Tongue (tissue), 2 donors: Measurements from ENCODE around the gene ASPA. TPM values are rescaled to one million over a fixed set of nuclear protein-coding genes. Genes with fewer than 3 reads are reported as not detected.
"Not testable (repeated sequence)": the region's sequence is repeated elsewhere in the genome, so short reads cannot be mapped to it uniquely, and the experiment has no call there.

Source experiments
- DNase-seq: peaks from one replicate; pipeline ENCODE4 v3.0.0-alpha.2; 2015
- total RNA-seq: library from RNA; depleted of rRNA; stranded (reverse); fragments of >200 nt; gene quantifications from one replicate; pipeline ENCODE4 v1.2.3, GENCODE V29; 2014

The ASPA gene
- total RNA-seq, 1 donor from 2014 or later, result 4.4 TPM

- no peak for DNase-seq
Measured at GRCh38 chr17:3507869-3508268, 32.1 kb downstream of the ASPA start.

- no peak for DNase-seq
Measured at GRCh38 chr17:3510090-3510489, 34.3 kb downstream of the ASPA start.

- DNase-seq, result no peak
Measured at GRCh38 chr17:3511852-3512504, 36.2 kb downstream of the ASPA start.

- DNase-seq, result peak; percentile 74
Measured at GRCh38 chr17:3512505-3513171, 36.8 kb downstream of the ASPA start.

DNA sequence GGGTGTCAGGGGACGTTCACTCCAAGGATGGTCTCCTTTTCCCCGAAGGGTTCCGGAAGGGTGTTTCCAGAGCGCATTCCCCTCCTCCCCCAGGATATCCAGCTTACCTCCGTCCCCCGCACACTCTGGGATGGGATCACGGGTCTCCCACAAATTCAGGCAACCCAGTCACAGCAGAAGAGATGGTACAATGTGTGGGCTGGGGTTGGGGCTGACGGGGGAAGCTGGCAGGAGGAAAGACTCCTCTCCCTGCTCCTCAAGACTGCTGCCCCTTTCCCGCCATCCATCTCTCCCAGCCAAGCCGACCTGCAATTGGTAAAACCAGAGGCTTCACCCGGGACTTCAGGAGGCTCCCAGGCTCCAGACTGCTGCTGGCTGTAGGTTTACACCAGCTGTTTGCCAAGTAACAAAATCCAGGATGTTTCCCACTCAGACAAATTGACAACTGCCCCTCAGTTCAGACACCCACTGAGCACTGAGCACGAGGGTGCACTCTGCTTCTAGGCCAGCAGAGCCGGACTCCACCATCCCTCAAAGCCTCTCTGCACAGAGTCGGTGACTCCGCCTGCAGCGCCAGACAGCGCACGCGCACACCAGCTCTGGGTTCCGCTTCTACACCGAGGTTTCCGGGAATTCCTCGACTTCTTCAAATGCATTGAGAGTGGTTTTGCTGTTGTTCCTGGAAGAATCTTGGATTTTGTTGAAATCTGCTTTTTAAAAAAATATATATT lies 37.7 kb downstream of the ASPA start:
- DNase-seq, result no peak

- DNase-seq, result not testable (repeated sequence)
Measured at GRCh38 chr17:3514167-3514566, 38.4 kb downstream of the ASPA start.

DNA sequence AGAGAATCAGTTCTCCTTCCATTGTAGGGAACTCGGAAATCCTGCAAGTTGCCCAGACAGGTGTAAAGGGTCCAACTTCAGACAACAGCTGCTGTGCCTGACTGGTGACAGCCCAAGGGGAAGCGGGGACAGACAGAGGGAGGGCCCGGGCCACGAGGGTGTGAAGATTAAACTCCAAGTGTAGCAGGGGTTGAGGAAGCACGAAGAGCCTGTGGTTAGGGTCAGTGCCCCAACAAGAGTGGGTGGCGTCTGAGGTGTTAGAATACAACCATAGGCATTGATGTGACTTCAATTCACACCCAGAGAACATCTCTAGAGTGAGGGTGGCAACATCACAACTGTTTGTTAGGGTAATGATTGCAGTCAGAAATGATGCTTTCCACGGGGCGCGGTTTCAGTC lies 39.1 kb downstream of the ASPA start:
- no peak for DNase-seq

DNA sequence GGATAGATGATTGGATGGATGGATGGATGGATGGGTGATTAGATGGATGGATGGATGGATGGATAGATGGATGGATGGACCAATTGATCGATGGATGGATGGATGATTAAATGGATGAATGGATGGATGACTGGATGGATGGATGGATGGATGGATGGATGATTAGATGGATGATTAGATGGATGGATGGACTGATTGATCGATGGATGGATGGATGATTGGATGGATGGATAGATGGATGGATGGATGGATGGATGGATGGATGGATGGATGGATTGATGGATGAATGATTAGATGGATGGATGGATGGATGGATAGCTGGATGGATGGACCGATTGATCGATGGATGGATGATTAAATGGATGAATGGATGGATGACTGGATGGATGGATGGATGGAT lies 43.7 kb downstream of the ASPA start:
- DNase-seq, result not testable (repeated sequence)

DNA sequence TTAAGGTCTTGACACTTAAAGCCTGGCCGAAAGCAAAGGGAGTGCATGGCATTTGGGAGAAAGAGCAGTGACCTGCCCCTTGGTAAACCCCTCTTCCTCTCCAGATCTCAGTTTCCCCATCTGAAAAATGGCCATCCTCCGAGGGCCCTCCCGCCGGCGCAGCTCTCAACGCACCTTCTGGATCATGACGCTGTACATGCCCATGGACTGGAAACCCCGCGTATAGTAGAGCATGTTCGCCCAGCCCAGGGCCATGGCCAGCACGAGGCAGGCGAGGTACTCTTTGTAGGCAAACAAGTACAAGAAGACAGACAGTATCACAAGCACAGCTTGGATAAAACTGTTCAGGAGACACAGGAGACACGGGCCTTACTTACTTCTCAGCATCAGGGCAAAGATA lies 48.2 kb downstream of the ASPA start:
- DNase-seq, result no peak

GRCh38 chr17:3526491-3526890 lies 50.7 kb downstream of the ASPA start:
- DNase-seq, result no peak

DNA sequence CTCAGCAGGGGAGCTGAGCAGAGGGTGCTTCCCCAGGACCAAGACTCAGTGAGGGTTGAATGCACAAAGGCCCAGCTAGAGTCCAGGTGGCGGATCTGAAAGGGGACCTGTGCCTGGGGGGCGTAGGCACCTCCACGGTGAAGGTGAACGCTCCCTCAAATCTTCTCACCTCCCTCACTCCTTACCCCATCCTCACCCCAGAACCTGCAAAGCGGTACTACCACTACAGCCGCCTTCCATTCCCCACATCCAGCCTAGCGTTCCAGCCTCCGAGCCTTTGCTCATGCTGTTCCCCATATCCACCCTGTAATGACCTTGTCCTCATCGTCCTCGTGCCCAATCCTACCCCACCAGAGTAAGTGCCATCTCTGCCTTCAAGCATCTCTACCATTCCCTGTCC lies 51.2 kb downstream of the ASPA start:
- no peak for DNase-seq

- no peak for DNase-seq
Measured at GRCh38 chr17:3527468-3527867, 51.7 kb downstream of the ASPA start.

DNA sequence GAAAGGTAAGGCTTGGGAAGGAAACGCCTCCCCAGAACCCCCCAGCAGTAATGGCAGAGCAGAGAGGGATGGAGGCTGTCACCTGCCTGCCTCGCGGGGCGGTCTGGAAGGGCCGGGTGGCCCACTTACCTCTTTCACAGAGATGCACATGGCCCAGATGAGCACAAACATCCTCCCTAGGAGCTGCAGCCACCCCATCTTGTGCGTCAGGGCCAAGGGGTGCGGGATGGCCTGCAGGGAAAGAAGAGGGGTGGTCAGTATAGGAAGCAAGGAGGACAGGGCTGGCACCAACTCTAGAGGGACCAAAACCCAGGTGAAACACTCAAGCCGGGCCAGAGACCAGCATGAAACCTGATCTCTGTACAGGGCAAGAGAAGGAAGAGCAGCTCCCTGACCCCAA lies 52.1 kb downstream of the ASPA start:
- DNase-seq, result no peak

DNA sequence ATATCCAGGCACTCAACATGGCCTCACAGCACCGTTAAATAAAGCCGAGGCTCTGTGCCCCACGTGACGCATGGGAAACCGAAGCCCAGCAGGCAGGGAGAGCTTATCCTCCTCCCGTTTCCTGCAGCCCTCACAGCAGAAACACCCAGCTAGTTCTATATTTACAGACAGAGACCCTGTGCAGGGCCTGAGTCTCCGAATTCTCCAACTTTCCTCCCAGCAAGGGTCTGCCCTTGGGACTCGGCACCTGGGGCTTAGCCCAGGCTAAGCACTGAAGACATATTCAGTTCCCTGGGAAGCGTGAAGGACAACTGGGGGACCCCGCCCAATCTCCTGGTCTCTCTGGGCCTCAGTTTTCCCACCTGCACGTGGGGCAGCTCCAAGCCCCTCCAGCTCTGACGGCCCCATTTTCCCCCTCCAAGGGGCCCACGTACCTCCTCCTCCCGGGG lies 52.6 kb downstream of the ASPA start:
- no peak for DNase-seq

GRCh38 chr17:3528880-3529511 lies 53.2 kb downstream of the ASPA start:
- no peak for DNase-seq

GRCh38 chr17:3529817-3530741 lies 54.3 kb downstream of the ASPA start:
- peak; percentile 87 for DNase-seq

DNA sequence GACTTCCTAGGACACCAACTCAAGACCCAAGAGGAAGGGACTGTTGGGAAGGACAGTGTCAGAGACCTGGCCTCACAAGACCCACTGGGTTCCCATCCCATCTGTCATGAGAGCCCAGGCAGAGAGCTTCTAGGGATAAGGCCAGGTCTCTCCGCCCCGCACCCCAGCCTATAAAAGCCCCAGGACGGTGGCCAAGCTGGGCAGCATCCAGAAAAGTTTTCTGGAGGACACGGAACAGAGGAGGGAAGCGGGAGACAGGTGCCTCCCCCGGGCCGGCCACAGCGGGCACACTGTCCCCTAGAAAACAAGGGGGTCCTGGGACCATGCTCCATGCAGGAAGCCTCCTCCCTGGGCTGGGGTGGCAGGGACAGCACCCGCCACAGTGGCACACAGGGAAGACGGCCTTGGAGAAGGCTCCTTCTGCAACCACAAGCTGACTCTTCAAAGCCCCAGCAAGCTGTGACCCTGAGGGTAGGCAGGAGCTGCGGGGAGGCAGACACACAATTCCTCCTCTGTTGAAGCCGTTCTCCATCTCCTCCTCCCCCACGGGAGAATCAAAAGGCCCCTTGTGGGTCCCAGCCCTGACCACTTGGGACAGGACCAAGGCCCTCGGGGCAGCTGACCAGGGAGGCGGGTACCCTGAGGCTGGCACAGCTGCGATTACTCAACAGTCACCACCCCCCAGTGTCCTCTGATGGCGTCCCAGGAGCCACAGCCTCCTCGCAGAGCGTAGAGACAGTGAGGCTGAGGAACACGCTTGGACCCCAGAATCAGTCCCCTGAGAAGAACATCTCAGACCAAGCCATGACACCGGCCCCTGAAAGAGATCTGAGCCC lies 55.7 kb downstream of the ASPA start:
- DNase-seq, result no peak

DNA sequence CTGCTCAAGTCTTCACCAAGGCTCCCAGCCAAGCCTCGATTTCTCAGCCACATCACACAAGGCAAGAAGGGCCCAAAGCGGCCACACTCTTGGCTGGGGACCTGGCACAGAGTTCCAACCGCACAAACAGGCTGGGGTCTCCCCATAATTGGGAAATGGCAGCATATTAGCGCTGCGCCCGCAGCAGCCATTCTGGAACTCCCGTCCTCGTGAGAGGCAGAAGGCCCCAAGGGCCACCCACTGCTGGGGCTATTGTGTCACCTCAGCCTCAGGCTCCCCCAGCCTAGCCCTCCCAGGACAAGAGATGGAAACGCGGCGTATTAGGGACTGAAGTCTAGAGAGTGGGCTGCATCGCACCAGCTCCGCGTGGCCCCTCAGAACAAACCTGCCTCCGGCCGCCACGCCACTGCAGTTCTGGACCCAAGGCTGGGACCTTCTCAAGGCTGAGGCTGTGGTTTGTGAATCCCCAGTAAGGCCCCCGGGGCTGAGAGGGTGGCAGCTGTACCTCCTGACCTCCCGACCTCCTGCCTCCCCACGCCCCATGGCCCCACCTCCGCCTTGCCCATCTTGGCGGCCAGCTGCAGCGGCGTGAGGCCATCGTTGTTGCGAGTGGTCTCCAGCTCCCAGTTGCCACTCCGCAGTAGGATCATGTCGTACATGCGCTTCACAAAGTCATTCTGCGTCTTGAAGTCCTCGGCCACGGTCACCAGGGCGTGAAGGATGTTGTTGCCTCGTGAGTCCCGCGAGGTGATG lies 56.5 kb downstream of the ASPA start:
- DNase-seq, result no peak

GRCh38 chr17:3532859-3533142 lies 57.0 kb downstream of the ASPA start:
- DNase-seq, result no peak

DNA sequence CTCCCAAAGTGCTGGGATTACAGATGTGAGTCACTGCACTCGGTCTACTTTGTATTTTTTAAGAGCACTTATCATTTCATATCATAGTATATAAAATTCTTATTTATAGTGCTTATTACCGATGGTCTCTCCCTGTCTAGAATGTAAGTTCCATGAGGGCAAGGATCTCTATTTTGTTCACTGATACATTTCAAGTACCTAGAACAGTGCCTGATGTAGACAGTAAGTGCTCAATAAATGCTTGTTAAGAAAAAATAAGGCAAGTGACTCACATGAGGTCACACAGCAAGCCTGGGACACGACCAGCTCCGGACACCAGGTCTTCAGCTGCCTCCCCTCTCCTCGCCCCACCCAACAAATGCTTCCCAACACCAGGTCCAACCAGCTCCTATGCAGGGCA lies 58.0 kb downstream of the ASPA start:
- DNase-seq, result no peak
